Adrenal gland (tissue), 5 donors: Measurements from ENCODE around the gene LLGL2.

Source experiments
- CTCF ChIP-seq, 6 experiments: fragments of 450-650 bp in 4 of 6; fragments of 200-600 bp in 2 of 6; sonication (generic) in 1 of 6; IDR thresholded peaks; 1 replicate in 5 of 6; 2 replicates in 1 of 6; pipeline versions ENCODE4 v1.5.1 to v1.8.0; 2016 to 2021; ENCODE audit warnings: antibody characterized with exemption in 6 of 6, mild to moderate bottlenecking in 2 of 6, moderate library complexity in 1 of 6
- POLR2A ChIP-seq, 2 donors: fragments of 450-650 bp; IDR thresholded peaks; one replicate each; pipeline ENCODE4 v1.6.1; 2017; ENCODE audit warnings: antibody characterized with exemption in 2 of 2, mild to moderate bottlenecking in 2 of 2, moderate library complexity in 1 of 2
- donor health status: DM: no; HTN: no; CAD: no.

GRCh38 chr17:75584849-75585175 lies 59.3 kb downstream of the LLGL2 start:
- TF ChIP-seq CTCF (IDR thresholded peaks at IDR 0.05), result no peak
- no peak for TF ChIP-seq POLR2A (IDR thresholded peaks at IDR 0.05)
